Adrenal gland (tissue), 5 donors: ENCODE results near the gene NCBP2.

Experiments used
- POLR2A ChIP-seq, 2 donors: fragments of 450-650 bp; IDR thresholded peaks; one replicate each; pipeline ENCODE4 v1.6.1; 2017; ENCODE audit warnings: antibody characterized with exemption in 2 of 2, mild to moderate bottlenecking in 2 of 2, moderate library complexity in 1 of 2
- TF ChIP-seq, protein P1 (sequence below), 6 experiments: fragments of 450-650 bp in 4 of 6; fragments of 200-600 bp in 2 of 6; sonication (generic) in 1 of 6; IDR thresholded peaks; 1 replicate in 5 of 6; 2 replicates in 1 of 6; pipeline versions ENCODE4 v1.5.1 to v1.8.0; 2016 to 2021; ENCODE audit warnings: antibody characterized with exemption in 6 of 6, mild to moderate bottlenecking in 2 of 6, moderate library complexity in 1 of 6
- donor health status: DM: no; HTN: no; CAD: no.

DNA sequence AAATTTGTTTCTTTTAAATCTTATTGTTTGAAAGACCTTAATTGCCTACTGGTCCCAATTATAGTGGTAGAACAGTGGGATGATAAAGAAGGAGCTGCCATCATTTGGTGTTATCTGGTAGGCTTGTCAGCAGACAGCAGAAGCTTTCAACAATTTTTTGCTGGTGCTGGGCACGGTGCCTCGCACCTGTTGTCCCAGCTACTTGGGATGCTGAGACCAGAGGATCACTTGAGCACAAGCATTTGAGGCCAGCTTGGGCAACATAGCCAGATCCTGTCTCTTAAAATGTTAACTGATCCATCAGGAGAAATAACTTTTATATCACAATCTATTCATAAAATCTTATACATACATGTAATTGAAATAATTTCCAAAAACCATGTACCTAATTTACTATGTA, 38.6 kb downstream of the NCBP2 start:
- TF ChIP-seq, protein P1, sequence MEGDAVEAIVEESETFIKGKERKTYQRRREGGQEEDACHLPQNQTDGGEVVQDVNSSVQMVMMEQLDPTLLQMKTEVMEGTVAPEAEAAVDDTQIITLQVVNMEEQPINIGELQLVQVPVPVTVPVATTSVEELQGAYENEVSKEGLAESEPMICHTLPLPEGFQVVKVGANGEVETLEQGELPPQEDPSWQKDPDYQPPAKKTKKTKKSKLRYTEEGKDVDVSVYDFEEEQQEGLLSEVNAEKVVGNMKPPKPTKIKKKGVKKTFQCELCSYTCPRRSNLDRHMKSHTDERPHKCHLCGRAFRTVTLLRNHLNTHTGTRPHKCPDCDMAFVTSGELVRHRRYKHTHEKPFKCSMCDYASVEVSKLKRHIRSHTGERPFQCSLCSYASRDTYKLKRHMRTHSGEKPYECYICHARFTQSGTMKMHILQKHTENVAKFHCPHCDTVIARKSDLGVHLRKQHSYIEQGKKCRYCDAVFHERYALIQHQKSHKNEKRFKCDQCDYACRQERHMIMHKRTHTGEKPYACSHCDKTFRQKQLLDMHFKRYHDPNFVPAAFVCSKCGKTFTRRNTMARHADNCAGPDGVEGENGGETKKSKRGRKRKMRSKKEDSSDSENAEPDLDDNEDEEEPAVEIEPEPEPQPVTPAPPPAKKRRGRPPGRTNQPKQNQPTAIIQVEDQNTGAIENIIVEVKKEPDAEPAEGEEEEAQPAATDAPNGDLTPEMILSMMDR (IDR thresholded peaks at IDR 0.05) = no peak
- no peak for TF ChIP-seq POLR2A (IDR thresholded peaks at IDR 0.05)
